ENCODE measurements around the gene MTA3. TPM values are rescaled to one million over a fixed set of nuclear protein-coding genes. Genes with fewer than 3 reads are reported as not detected.

The MTA3 gene
- total and polyA plus RNA-seq, 2 donors (not counting 1 experiment from before 2014, with no cell fraction given) = 31.0 to 47.7 TPM

GRCh38 chr2:42653039-42653438, 84.6 kb downstream of the MTA3 start:
- no peak overlapping the region for H3K9ac ChIP-seq (ENCODE audit: insufficient read depth, low read length)
- no peaks in the 10 kb centered on the region for H3K4me1 ChIP-seq (ENCODE audit: control insufficient read depth, extremely low read depth, insufficient read depth, low read length)
- no peaks in the 10 kb centered on the region for H3K9me3 ChIP-seq (ENCODE audit: control insufficient read depth, insufficient read depth, low read depth, low read length)
- no peaks in the 10 kb centered on the region for H3K79me2 ChIP-seq (ENCODE audit: control insufficient read depth, insufficient read depth, low read length)
- no peak overlapping the region for H3K27ac ChIP-seq (ENCODE audit: insufficient read depth, low read length)
- TF ChIP-seq CTCF (conservative IDR thresholded peaks at IDR 0.05 in 1 of 2, IDR thresholded peaks at IDR 0.05 in 1 of 2; ENCODE audit: low read depth in 1 of 2, low read length in 2 of 2) (no peak), EZH2 (IDR thresholded peaks at IDR 0.05; ENCODE audit: low read length, missing control alignments) (no peak)
- no peaks in the 10 kb centered on the region for H3K27me3 ChIP-seq (ENCODE audit: control insufficient read depth, insufficient read depth, low read length)
- H3K4me3 ChIP-seq (replicated peaks in 1 of 4; ENCODE audit: control extremely low read depth in 1 of 4, insufficient read depth in 1 of 4, low read depth in 3 of 4, low read length in 4 of 4) = no peak overlapping the region
- no peak for DNase-seq (ENCODE audit: low read depth in 2 of 2)
- H3K4me2 ChIP-seq (ENCODE audit: extremely low read depth, insufficient read depth, low read length) = no peak overlapping the region
- H2AFZ ChIP-seq (ENCODE audit: low read length) = no peak overlapping the region
- no peaks in the 10 kb centered on the region for H3K36me3 ChIP-seq (ENCODE audit: control insufficient read depth, insufficient read depth, low read length)
- H4K20me1 ChIP-seq (ENCODE audit: control insufficient read depth, extremely low read depth, insufficient read depth, low read length) = no peaks in the 10 kb centered on the region

- Histone ChIP-seq H3K4me1 (ENCODE audit: control insufficient read depth, extremely low read depth, insufficient read depth, low read length) (no peaks in the 10 kb centered on the region), H3K27ac (ENCODE audit: insufficient read depth, low read length) (no peak overlapping the region), H3K4me3 (replicated peaks in 1 of 4; ENCODE audit: control extremely low read depth in 1 of 4, insufficient read depth in 1 of 4, low read depth in 3 of 4, low read length in 4 of 4) (no peak overlapping the region), H3K9ac (ENCODE audit: insufficient read depth, low read length) (no peak overlapping the region), H3K9me3 (ENCODE audit: control insufficient read depth, insufficient read depth, low read depth, low read length) (no peaks in the 10 kb centered on the region), H4K20me1 (ENCODE audit: control insufficient read depth, extremely low read depth, insufficient read depth, low read length) (no peaks in the 10 kb centered on the region), H3K79me2 (ENCODE audit: control insufficient read depth, insufficient read depth, low read length) (no peaks in the 10 kb centered on the region), H3K27me3 (ENCODE audit: control insufficient read depth, insufficient read depth, low read length) (no peaks in the 10 kb centered on the region), H3K4me2 (ENCODE audit: extremely low read depth, insufficient read depth, low read length) (no peak overlapping the region), H2AFZ (ENCODE audit: low read length) (no peak overlapping the region), H3K36me3 (ENCODE audit: control insufficient read depth, insufficient read depth, low read length) (no peaks in the 10 kb centered on the region)
- no peak for DNase-seq (ENCODE audit: low read depth in 2 of 2)
- TF ChIP-seq CTCF (conservative IDR thresholded peaks at IDR 0.05 in 1 of 2, IDR thresholded peaks at IDR 0.05 in 1 of 2; ENCODE audit: low read depth in 1 of 2, low read length in 2 of 2) (no peak), EZH2 (IDR thresholded peaks at IDR 0.05; ENCODE audit: low read length, missing control alignments) (no peak)
These were observed 85.5 kb downstream of the MTA3 start for GRCh38 chr2:42653908-42654445.

- Histone ChIP-seq H3K79me2 (ENCODE audit: control insufficient read depth, insufficient read depth, low read length) (no peaks in the 10 kb centered on the region), H3K27ac (ENCODE audit: insufficient read depth, low read length) (no peak overlapping the region), H3K4me2 (ENCODE audit: extremely low read depth, insufficient read depth, low read length) (no peak overlapping the region), H3K4me1 (ENCODE audit: control insufficient read depth, extremely low read depth, insufficient read depth, low read length) (no peaks in the 10 kb centered on the region), H3K27me3 (ENCODE audit: control insufficient read depth, insufficient read depth, low read length) (no peaks in the 10 kb centered on the region), H3K36me3 (ENCODE audit: control insufficient read depth, insufficient read depth, low read length) (no peaks in the 10 kb centered on the region), H3K9ac (ENCODE audit: insufficient read depth, low read length) (no peak overlapping the region), H3K4me3 (replicated peaks in 1 of 4; ENCODE audit: control extremely low read depth in 1 of 4, insufficient read depth in 1 of 4, low read depth in 3 of 4, low read length in 4 of 4) (no peak overlapping the region), H2AFZ (ENCODE audit: low read length) (no peak overlapping the region), H4K20me1 (ENCODE audit: control insufficient read depth, extremely low read depth, insufficient read depth, low read length) (no peaks in the 10 kb centered on the region), H3K9me3 (ENCODE audit: control insufficient read depth, insufficient read depth, low read depth, low read length) (no peaks in the 10 kb centered on the region)
- DNase-seq (ENCODE audit: low read depth in 2 of 2) = no peak
- TF ChIP-seq EZH2 (IDR thresholded peaks at IDR 0.05; ENCODE audit: low read length, missing control alignments) (no peak), CTCF (conservative IDR thresholded peaks at IDR 0.05 in 1 of 2, IDR thresholded peaks at IDR 0.05 in 1 of 2; ENCODE audit: low read depth in 1 of 2, low read length in 2 of 2) (no peak)
These were observed 89.9 kb downstream of the MTA3 start for GRCh38 chr2:42658306-42658705.

All from fibroblast of lung (primary cell).